GM23248 (cell line): ENCODE results near the gene ZDHHC11.

Experiments used
- EZH2 ChIP-seq: fragments of 200-600 bp; sonication (generic); IDR thresholded peaks from 2 replicates; pipeline ENCODE4 v1.6.1; 2018; ENCODE audit warnings: antibody characterized with exemption, mild to moderate bottlenecking; ENCODE audit not compliant: insufficient read depth, poor library complexity, severe bottlenecking
- EZH2phosphoT487 ChIP-seq: fragments of 200-600 bp; sonication (generic); IDR thresholded peaks from 2 replicates; pipeline ENCODE4 v1.6.1; 2018; ENCODE audit warnings: antibody characterized with exemption, moderate library complexity, mild to moderate bottlenecking, low read depth; ENCODE audit not compliant: insufficient read depth

DNA sequence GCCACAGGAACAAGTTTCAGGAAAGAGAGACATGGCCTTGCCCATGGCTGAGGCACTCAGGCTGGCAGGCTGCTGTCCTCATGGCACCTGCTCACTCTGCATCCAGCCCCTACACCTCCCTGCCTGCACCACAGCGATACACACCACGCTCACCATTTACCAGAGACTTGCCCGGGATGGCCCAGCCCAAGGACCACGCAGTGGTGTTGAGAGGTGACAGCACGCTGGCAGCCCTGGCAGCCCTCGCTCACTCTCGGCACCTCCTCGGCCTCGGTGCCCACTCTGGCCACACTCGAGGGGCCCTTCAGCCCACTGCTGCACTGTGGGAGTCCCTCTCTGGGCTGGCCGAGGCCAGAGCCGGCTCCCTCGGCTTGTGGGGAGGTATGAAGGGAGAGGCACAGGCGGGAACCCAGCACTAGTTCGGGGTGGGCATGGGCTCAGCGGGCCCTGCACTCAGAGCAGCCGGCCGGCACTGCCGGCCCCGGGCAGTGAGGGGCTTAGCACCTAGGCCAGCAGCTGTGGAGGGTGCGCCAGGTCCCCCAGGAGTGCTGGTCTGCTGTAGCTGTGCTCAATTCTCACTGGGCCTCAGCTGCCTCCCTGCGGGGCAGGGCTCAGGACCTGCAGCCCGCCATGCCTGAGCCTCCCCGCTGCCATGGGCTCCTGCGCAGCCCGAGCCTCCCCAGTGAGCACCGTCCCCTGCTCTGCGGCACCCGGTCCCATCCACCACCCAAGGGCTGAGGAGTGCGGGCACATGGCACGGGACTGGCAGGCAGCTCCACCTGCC is 86.6 kb downstream of the ZDHHC11 start:
- no peak for TF ChIP-seq EZH2
- no peak for TF ChIP-seq EZH2phosphoT487
